NCI-H748 (cell line): ENCODE results near the gene VCL.
"Not testable (repeated sequence)": the region's sequence is repeated elsewhere in the genome, so short reads cannot be mapped to it uniquely, and the experiment has no call there.

Experiments used
- DNase-seq: peaks from one replicate; lab custom pipeline; 2025; ENCODE audit not compliant: unreplicated experiment; lab: John Stamatoyannopoulos, UW

VCL gene

DNA sequence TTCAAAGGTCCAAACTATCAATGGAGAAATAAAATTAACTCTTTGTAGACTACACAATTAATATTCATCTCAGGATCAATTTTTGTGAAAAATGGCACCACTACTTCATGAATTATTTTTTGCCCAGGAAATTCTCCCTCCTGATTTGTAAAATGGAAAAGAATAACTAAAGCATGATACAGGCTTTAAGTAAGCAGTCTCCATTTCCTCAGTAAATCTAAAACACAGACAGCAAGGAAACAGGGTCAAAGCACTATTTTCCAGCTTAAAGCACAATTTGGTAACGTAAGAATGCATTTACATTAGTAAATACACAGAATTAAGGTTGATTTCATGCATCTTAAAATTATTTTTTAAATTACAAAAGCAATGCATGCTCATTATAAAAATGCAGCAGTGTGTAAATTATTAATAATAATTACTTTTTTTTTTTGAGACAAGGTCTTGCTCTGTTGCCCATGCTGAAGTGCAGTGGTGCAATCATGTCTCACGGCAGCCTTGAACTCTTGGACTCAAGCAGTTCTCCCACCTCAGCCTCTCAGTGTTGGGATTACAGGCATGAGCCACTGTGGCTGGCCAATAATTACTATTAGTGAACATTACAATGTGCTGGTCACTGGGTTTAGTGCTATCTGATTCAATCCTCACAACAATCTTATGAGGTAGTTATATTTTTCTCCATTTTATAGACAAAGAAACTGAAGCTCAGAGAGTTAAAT, 26.1 kb upstream of the VCL start:
- DNase-seq, result no peak

- no peak for DNase-seq
These were observed 24.5 kb upstream of the VCL start for GRCh38 chr10:73973427-73973826.

- DNase-seq, result no peak
These were observed 23.5 kb upstream of the VCL start for GRCh38 chr10:73974309-73974946.

DNA sequence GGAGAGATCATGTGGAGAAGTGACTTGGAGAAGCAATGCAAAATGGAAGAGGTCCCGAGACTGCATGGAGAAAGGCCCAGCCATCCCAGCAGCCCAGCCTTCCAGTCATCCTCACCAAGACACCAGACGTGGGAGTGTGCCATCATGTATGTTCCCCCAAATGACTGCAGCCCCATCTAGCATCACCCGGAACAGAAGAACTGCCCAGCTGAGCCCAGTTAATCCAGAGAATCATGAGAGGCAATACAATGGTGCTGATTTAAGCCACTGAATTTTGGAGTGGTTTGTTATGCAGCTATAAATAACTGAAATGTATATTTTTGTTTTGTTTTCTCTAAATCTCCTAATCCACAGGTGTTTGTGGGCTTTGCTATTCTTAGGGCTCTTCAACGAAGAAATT, 22.5 kb upstream of the VCL start:
- no peak for DNase-seq

DNA sequence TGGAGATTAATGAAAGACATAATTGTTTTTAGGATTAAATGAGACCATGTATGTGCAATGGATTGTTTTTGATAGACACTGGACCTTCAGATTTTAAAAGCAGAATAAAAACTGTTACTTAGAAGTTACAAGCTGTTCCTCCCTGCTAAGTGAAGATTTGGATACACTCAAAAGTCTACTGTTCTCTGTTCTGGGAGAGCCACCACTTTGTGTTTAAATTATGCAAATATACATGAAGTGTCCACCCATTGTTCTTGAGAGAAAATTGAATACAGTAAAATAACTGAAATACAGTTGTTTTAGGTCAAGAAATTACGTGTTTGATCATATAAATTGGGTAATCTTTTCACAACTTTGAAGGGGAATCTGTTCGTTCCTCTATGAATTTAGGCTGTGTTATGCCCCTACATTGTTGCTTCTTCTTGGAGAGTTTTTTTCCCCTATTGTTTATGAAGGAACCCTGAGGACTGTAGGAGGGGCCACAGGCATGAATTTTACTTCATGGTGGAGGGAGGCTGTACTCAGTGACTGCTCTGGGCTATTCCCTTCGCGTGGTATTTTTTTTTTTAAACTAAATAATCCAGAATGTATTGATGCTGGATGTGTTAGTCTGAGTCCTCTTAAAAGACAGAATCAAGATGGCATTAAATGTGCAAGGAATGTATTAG, 18.6 kb upstream of the VCL start:
- no peak for DNase-seq

DNA sequence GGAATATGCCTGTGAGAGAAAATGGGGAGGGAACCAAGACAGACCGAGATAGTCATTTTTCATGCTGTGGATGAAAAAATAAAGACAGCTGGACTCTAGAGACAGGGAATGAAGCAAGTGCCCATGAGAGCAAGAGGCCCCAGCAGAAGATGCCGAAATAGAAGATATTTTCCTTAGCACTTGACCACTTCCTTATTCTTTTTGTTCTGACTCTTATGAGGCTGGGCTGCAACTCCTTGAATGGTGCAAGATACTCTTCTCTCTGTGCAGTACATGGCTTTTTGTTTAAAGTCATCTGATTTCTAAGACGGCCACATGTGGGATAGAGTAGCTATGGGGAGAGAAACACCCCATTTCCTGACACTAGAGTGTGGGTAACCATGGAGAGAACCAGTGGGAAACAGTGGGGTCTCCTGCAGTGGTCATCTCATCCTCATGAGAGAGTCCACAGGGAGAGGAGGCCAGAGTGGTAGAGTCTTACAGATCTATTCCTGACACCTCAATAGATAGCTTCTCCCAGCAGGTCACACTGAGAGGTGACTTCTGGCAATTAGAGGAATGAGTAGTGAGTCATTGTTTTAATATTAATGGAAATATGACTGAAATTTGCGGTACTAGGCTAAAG, 18.0 kb upstream of the VCL start:
- no peak for DNase-seq

- no peak for DNase-seq
These were observed 16.1 kb upstream of the VCL start for GRCh38 chr10:73981812-73982211.

- no peak for DNase-seq
These were observed 14.5 kb upstream of the VCL start for GRCh38 chr10:73983096-73984047.

DNA sequence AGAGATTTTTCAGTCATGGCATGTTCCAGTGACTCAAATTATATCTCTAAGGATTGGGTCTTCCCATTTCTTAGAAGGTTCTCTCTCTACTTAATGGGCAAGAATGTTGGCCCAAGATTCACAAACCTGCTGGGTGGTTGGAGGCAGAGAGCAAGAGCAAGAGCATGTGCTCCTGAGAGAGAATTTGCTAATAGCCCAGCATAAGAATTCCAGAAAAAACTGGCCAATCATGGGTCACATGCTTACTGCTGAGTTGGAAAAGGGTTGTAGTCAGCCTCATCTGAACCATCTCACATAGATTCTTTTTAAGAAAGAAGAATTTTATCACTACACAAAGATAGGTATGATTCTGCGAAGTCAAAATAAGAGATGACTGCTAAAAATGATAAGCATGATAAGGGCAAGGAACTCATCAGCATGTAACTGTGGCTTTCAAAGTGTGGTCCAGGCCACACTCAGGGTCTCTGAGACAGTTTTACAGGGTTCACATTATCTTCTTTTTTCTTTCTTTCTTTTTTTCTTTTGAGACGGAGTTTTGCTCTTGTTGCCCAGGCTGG, 8.2 kb upstream of the VCL start:
- DNase-seq, result no peak

GRCh38 chr10:73991203-73991883, 6.6 kb upstream of the VCL start:
- DNase-seq, result no peak

DNA sequence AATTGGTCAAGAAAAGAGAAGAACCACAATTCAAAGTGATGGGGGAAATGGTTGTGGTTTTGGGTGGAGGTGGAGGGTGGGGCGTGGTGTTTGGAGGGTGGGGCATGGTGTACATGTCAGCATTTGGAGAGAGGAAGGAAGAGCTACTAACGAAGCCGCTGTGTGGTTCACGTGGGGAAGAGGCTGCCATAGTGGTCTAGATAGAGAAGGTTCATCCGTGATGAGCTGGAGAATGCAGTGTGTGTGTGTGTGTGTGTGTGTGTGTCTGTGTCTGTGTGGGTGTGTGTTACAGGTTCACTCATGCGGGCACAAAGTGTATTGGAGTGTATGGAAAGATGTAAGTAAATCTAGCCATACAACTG, 6.1 kb upstream of the VCL start:
- no peak for DNase-seq

DNA sequence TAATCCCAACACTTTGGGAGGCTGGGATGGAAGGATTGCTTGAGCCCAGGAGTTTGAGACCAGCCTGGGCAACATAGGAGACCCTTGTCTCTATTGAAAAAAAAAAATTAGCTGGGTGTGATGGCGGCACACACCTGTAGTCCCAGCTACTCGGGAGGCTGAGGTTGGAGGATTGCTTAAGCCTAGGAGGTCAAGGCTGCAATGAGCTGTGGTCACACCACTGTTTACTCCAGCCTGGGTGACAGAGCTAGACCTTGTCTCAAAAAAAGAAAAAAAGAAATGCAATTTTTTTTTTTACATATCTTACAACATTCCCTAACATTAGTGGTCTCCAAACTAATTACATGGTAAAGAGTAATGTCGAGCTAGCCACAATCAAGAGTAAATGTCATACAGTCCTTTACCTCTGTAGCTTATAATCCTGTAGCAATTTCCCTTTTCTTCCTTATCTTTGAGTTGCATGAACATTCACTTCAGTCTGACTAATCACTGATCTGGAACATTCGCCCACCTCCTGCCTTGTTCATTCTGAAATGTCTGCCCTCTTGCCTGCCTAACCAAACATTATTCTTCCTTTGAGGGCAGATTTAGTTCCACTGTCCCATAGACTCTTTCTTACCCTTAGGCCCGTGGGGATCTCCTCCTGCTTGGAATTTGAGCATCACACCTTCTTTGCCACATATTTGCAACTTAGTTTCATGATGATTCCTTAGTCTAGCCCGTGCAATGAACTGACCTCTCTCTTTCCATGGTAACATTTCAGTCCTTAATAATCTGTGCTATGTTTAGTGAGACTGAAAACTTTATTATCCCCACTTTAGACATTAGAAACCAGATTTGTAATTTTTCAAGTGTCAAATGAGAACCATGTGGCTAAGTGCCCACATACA, 4.8 kb upstream of the VCL start:
- DNase-seq, result no peak

DNA sequence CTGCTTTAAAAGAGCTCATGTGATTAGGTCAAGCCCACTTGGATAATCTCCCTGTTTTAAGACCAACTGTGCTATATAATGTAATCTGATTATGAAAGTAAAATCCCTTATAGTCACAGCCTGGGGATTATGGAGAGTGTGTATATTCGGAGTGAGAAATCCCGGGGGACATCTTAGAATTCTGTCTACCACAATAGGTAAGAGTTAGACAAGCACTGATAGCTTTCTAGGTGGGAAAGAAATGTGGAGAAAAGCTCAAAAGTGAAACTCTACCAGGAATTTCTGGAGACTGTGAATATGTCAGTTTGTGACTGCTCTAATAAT, 2.9 kb upstream of the VCL start:
- no peak for DNase-seq

GRCh38 chr10:73997461-73997786, 492 bp upstream of the VCL start:
- peak; percentile 73 for DNase-seq

- DNase-seq, result peak; percentile 33
These were observed 660 bp downstream of the VCL start for GRCh38 chr10:73998623-73998928.

DNA sequence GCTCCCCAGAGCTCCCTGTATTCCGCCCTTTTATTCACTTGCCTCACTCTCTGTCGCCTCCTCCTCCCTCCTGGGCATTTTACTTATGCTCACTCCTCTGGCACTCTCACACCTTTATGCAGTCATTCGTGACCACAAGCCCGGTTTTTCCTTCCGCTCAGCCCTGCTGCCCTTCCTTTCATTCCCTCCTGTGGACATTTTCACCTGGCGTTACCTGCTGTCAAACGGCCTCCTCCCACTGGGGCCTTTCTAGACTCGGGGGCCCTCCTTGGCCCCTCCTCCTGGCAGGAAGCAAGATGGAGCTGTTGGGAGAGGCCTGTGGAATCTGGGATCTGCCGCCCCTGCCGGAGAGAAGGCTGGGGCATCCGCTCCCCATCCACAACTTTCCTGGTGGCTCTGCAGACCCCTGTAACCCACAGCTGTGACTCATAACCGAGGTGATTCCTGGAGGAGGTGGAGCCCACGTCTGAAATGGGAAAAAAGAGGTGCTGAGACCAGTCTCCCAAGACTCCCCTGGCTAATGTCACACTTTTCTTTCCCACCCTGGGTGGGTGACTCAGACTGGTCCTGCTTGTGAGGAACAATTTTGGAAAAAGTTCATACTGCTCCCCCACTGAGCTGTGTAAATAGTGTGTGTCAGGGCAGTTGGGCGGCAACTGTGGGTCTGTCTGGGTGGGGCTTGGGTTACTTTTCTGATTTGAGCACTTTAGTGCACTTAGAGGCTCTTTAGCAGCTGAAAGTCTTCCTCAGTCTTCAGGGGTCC, 1.2 kb downstream of the VCL start:
- DNase-seq, result peak; percentile 38

- no peak for DNase-seq
These were observed 1.8 kb downstream of the VCL start for GRCh38 chr10:73999703-74000102.

DNA sequence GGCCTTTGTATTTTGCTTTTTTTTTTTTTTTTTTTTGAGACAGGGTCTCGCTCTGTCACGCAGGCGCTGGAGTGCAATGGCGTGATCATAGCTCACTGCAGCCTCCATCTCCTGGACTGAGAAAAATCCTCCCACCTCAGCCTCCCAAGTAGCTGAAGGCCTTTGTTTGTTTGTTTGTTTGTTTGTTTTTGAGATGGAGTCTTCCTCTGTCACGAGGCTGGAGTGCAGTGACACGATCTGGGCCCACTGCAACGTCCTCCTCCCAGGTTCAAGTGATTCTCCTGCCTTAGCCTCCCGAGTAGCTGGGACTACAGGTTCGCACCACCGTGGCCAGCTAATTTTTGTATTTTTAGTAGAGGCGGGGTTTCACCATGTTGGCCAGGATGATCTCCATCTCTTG, 2.3 kb downstream of the VCL start:
- not testable (repeated sequence) for DNase-seq
